HG02588 (cell line): ENCODE measurements around the gene TOX2.

Experiments
- ATAC-seq: cut with Tn5 transposase; IDR thresholded peaks from one replicate; pipeline ENCODE4 v1.9.1; 2021; ENCODE audit warnings: mild to moderate bottlenecking, moderate library complexity; ENCODE audit not compliant: unreplicated experiment

Gene TOX2

GRCh38 chr20:44117296-44118184 is 202.9 kb downstream of the TOX2 start:
- no peak for ATAC-seq

DNA sequence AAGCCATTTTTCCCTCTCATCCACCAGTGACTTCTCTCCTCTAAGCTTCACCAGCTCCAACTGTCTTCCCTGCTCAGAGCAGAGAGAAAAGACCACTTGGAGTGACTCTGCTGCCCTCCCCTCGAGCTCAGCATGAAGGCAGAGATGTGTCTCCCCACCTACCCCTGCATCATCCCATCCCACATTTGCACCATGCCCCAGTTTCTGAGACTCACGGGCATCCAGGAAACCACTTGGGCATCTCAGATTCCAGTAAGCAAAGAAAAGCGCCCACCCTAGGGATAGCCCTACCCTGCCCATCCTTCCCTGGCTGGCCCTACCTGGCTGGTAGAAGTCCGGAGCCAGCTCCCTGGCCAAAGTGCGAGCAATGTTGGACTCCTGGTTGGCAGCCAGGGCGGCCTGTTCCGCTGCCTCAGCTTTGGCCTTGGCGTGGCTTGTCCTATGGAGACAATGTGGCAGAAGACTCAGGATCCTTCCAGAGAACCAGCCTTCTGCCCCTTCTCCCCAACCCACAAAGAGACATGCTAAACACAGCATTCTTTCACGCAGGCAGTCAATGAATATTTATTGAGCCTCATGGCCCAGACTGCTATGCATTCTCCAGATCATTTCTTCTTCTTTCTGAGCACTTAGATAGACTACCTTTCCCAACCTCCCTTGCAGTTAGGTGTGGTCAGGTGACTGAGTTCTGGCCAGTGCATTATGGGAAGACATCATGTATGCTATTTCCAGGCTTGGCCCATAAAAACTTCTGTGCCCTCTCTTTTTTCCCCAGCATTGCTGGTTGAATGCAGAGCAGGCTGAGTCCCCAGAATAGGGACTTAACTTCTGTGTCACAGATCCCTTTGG is 203.8 kb downstream of the TOX2 start:
- ATAC-seq: no peak
